Lower lobe of right lung (tissue), 2 donors: Measurements from ENCODE around the gene LDAF1. TPM values are rescaled to one million over a fixed set of nuclear protein-coding genes. Genes with fewer than 3 reads are reported as not detected.

Experiments used
- ATAC-seq, 2 donors: fragments of 200-7000 bp; cut with Tn5 transposase; one replicate each; pipeline ENCODE4 v1.9.1; 2020 to 2022; ENCODE audit warnings: mild to moderate bottlenecking in 2 of 2, moderate library complexity in 2 of 2
- DNase-seq: peaks from one replicate; pipeline ENCODE4 v3.0.0-alpha.2; 2020
- H3K27ac ChIP-seq: fragments of 200-600 bp; one replicate; pipeline ENCODE4 v1.8.0; 2022
- H3K27me3 ChIP-seq: fragments of 200-600 bp; one replicate; pipeline ENCODE4 v1.8.0; 2022; ENCODE audit warnings: low read depth
- H3K36me3 ChIP-seq: fragments of 200-600 bp; one replicate; pipeline ENCODE4 v1.8.0; 2022; ENCODE audit warnings: mild to moderate bottlenecking
- H3K4me1 ChIP-seq: fragments of 200-600 bp; one replicate; pipeline ENCODE4 v1.8.0; 2022
- H3K4me3 ChIP-seq: fragments of 200-600 bp; one replicate; pipeline ENCODE4 v1.8.0; 2022; ENCODE audit warnings: mild to moderate bottlenecking
- H3K9me3 ChIP-seq: fragments of 200-600 bp; one replicate; pipeline ENCODE4 v1.8.0; 2022
- CTCF ChIP-seq: fragments of 200-600 bp; IDR thresholded peaks from one replicate; pipeline ENCODE4 v1.8.0; 2022; ENCODE audit warnings: antibody characterized with exemption, mild to moderate bottlenecking
- intact Hi-C: fragments of 100-400 bp; cut with DNase I; formaldehyde crosslinking; loops from one replicate; pipeline ENCODE4 v1.11.0; 2022
- total RNA-seq: library from RNA; stranded (reverse); fragmentation: NEBNext Ultra II Directional; extraction: Animal tissue kit (Norgen Biotek cat#: 25700); gene quantifications from one replicate; pipeline ENCODE4 v1.2.1, GENCODE V29; 2021
- donor health status: DM: no; HTN: yes; CAD: no; lungs with severe emphysema.

The LDAF1 gene
- total RNA-seq, 1 donor from 2014 or later: 39.8 TPM

- ATAC-seq: no peak
- intact Hi-C loops: no loop called here
- DNase-seq: no peak
- no peak for TF ChIP-seq CTCF
- Histone ChIP-seq H3K27me3 (peaks cover 5% of the 10 kb centered on the region), H3K4me3 (no peak within 1 kb of the TSS), H3K4me1 (no peaks in the 10 kb centered on the region), H3K9me3 (no peaks in the 10 kb centered on the region), H3K27ac (no peak within 1 kb of the TSS), H3K36me3 (no peaks in the 10 kb centered on the region)
These were observed 53.0 kb downstream of the LDAF1 start, which contains the start of gene ZP2 for GRCh38 chr16:21211486-21211885. Gene ZP2 (minus strand): TSS chr16:21211574. CDS start chr16:21211547, 27 bp downstream.

- H3K9me3 ChIP-seq: no peaks in the 10 kb centered on the region
- DNase-seq (no peak), ATAC-seq (no peak)
- no peak overlapping the region for H3K27ac ChIP-seq
- no peak overlapping the region for H3K4me3 ChIP-seq
- intact Hi-C loops: no loop called here
- no peaks in the 10 kb centered on the region for H3K36me3 ChIP-seq
- H3K27me3 ChIP-seq: peaks cover 5% of the 10 kb centered on the region
- H3K4me1 ChIP-seq: no peaks in the 10 kb centered on the region
- no peak for TF ChIP-seq CTCF
These were observed 55.6 kb downstream of the LDAF1 start for GRCh38 chr16:21214086-21214485.

- ATAC-seq (no peak), DNase-seq (no peak)
- H3K27ac ChIP-seq: no peak overlapping the region
- H3K36me3 ChIP-seq: no peaks in the 10 kb centered on the region
- no peaks in the 10 kb centered on the region for H3K9me3 ChIP-seq
- H3K27me3 ChIP-seq: peaks cover 2% of the 10 kb centered on the region
- no peaks in the 10 kb centered on the region for H3K4me1 ChIP-seq
- no peak overlapping the region for H3K4me3 ChIP-seq
- intact Hi-C loops: no loop called here
- no peak for TF ChIP-seq CTCF
These were observed 58.6 kb downstream of the LDAF1 start for GRCh38 chr16:21217121-21217520.

GRCh38 chr16:21218153-21218552 is 59.7 kb downstream of the LDAF1 start:
- no peak overlapping the region for H3K27ac ChIP-seq
- H3K4me3 ChIP-seq: no peak overlapping the region
- intact Hi-C loops: no loop called here
- no peaks in the 10 kb centered on the region for H3K27me3 ChIP-seq
- TF ChIP-seq CTCF: no peak
- ATAC-seq (peak in 1 of 2 donors; percentile 21), DNase-seq (no peak)
- no peaks in the 10 kb centered on the region for H3K9me3 ChIP-seq
- no peaks in the 10 kb centered on the region for H3K4me1 ChIP-seq
- no peaks in the 10 kb centered on the region for H3K36me3 ChIP-seq

GRCh38 chr16:21219551-21219950 is 61.1 kb downstream of the LDAF1 start:
- Histone ChIP-seq H3K4me3 (no peak overlapping the region), H3K27ac (no peak overlapping the region), H3K9me3 (no peaks in the 10 kb centered on the region), H3K27me3 (peaks cover 4% of the 10 kb centered on the region), H3K4me1 (no peaks in the 10 kb centered on the region), H3K36me3 (no peaks in the 10 kb centered on the region)
- intact Hi-C loops: no loop called here
- no peak for TF ChIP-seq CTCF
- ATAC-seq (no peak), DNase-seq (no peak)
